Caco-2 (cell line): Measurements from ENCODE around the gene CASTOR2. TPM values are rescaled to one million over a fixed set of nuclear protein-coding genes. Genes with fewer than 3 reads are reported as not detected.
"Not testable (repeated sequence)": the region's sequence is repeated elsewhere in the genome, so short reads cannot be mapped to it uniquely, and the experiment has no call there.

Experiments
- BruUV-seq: library from RNA; stranded (reverse); fragments of 400-500 nt; replicated peaks from 2 replicates; lab custom pipeline; 2021; lab: Mats Ljungman, UMichigan
- CTCF ChIA-PET: fragments of 300-600 bp; sonication (Branson Sonifier 250); formaldehyde crosslinking; loops from one replicate; lab custom pipeline; 2022; ENCODE audit warnings: antibody characterized with exemption; lab: Charles Lee
- POLR2A ChIA-PET: fragments of 300-600 bp; sonication (Branson Sonifier 250); formaldehyde crosslinking; loops from one replicate; lab custom pipeline; 2022; ENCODE audit warnings: antibody characterized with exemption; lab: Charles Lee
- DNase-seq, 2 experiments: peaks; one replicate each; pipeline versions ENCODE4 v3.0.0 to v3.0.0-alpha.2; 2020 to 2022
- H3K27me3 ChIP-seq: replicated peaks from 2 replicates; pipeline ENCODE4 v1.6.0; 2011; ENCODE audit warnings: low read length; ENCODE audit not compliant: control insufficient read depth, insufficient read depth
- H3K36me3 ChIP-seq: 2 replicates; pipeline ENCODE4 v1.5.1; 2011; ENCODE audit warnings: low read length; ENCODE audit not compliant: control insufficient read depth, insufficient read depth
- H3K4me1 ChIP-seq: fragments of 250-450 bp; sonication (Bioruptor Pico); 2 replicates; pipeline ENCODE4 v1.5.1; 2020; ENCODE audit warnings: mild to moderate bottlenecking
- H3K4me3 ChIP-seq: 2 replicates; pipeline ENCODE4 v1.5.1; 2011; ENCODE audit warnings: low read depth, mild to moderate bottlenecking, control low read depth, low read length
- H3K9me3 ChIP-seq: fragments of 250-450 bp; sonication (Bioruptor Pico); 2 replicates; pipeline ENCODE4 v1.5.1; 2020; ENCODE audit warnings: mild to moderate bottlenecking, moderate library complexity
- H3K27ac Mint-ChIP-seq: one replicate; pipeline ENCODE4 v1.8.0; 2022; ENCODE audit warnings: mixed read lengths; ENCODE audit not compliant: unreplicated experiment
- H3K27me3 Mint-ChIP-seq: one replicate; pipeline ENCODE4 v1.8.0; 2022; ENCODE audit warnings: mixed read lengths; ENCODE audit not compliant: insufficient read depth, unreplicated experiment
- H3K36me3 Mint-ChIP-seq: one replicate; pipeline ENCODE4 v1.8.0; 2022; ENCODE audit warnings: mild to moderate bottlenecking, mixed read lengths; ENCODE audit not compliant: insufficient read depth, unreplicated experiment
- H3K4me1 Mint-ChIP-seq: one replicate; pipeline ENCODE4 v1.8.0; 2022; ENCODE audit warnings: low read depth, mixed read lengths; ENCODE audit not compliant: unreplicated experiment
- H3K4me3 Mint-ChIP-seq: one replicate; pipeline ENCODE4 v1.8.0; 2022; ENCODE audit warnings: mild to moderate bottlenecking, moderate library complexity, mixed read lengths; ENCODE audit not compliant: unreplicated experiment
- H3K9me3 Mint-ChIP-seq: one replicate; pipeline ENCODE4 v1.8.0; 2022; ENCODE audit warnings: mixed read lengths; ENCODE audit not compliant: unreplicated experiment
- CTCF ChIP-seq, 2 experiments: fragments of 200-600 bp in 1 of 2; IDR thresholded peaks; 1 replicate in 1 of 2; 2 replicates in 1 of 2; pipeline versions ENCODE4 v1.5.1 to v1.8.0; 2011 to 2022; ENCODE audit warnings: antibody characterized with exemption in 1 of 2, control low read depth in 1 of 2, inconsistent platforms in 1 of 2, low read depth in 1 of 2, low read length in 1 of 2, mild to moderate bottlenecking in 1 of 2, moderate library complexity in 1 of 2; ENCODE audit not compliant: insufficient read depth in 1 of 2, severe bottlenecking in 1 of 2, unreplicated experiment in 1 of 2
- intact Hi-C: fragments of 100-400 bp; cut with micrococcal nuclease; formaldehyde crosslinking; loops from one replicate; pipeline ENCODE4 v1.10.0; 2022; ENCODE audit not compliant: unreplicated experiment
- total RNA-seq: library from RNA; stranded (reverse); gene quantifications from 2 replicates; pipeline ENCODE4 v1.2.3, GENCODE V29; 2022

The CASTOR2 gene
- total RNA-seq, 1 experiment from 2014 or later, result 45.6 TPM

GRCh38 chr7:75066521-75066920, 102.0 kb downstream of the CASTOR2 start:
- Mint-ChIP-seq H3K27ac (no peak overlapping the region), H3K9me3 (no peaks in the 10 kb centered on the region), H3K27me3 (no peaks in the 10 kb centered on the region), H3K4me3 (no peak overlapping the region), H3K4me1 (no peaks in the 10 kb centered on the region), H3K36me3 (peaks cover 82% of the 10 kb centered on the region)
- no peak for TF ChIP-seq CTCF (IDR thresholded peaks at IDR 0.05; ENCODE audit: insufficient read depth in 1 of 2, low read depth in 1 of 2, low read length in 1 of 2, severe bottlenecking in 1 of 2, unreplicated experiment in 1 of 2)
- intact Hi-C loops, result no loop called here
- DNase-seq, result no peak
- no TSS peak for BruUV-seq
- H3K4me3 ChIP-seq, result no peak overlapping the region
- CTCF ChIA-PET, result no interaction called here
- H3K9me3 ChIP-seq, result no peaks in the 10 kb centered on the region
- no peaks in the 10 kb centered on the region for H3K27me3 ChIP-seq
- POLR2A ChIA-PET, result no interaction called here
- H3K36me3 ChIP-seq, result peaks cover 3% of the 10 kb centered on the region
- H3K4me1 ChIP-seq, result no peaks in the 10 kb centered on the region

- intact Hi-C loops, result no loop called here
- Mint-ChIP-seq H3K36me3 (peaks cover 28% of the 10 kb centered on the region), H3K27ac (peak overlapping the region; percentile 100), H3K9me3 (no peaks in the 10 kb centered on the region), H3K27me3 (no peaks in the 10 kb centered on the region), H3K4me1 (no peaks in the 10 kb centered on the region), H3K4me3 (peak overlapping the region; percentile 100)
- Histone ChIP-seq H3K4me1 (peaks cover 7% of the 10 kb centered on the region; the same call in 1 of the 2 replicates), H3K27me3 (no peaks in the 10 kb centered on the region), H3K36me3 (no peaks in the 10 kb centered on the region), H3K4me3 (peak overlapping the region; percentile 94), H3K9me3 (no peaks in the 10 kb centered on the region)
- ChIA-PET CTCF (no interaction called here), POLR2A (interaction anchor here (0.6 kb wide), 1 partner anchor 461 kb away, joined by 3 read pairs; no protein-coding TSS in a partner anchor)
- no peak for TF ChIP-seq CTCF (IDR thresholded peaks at IDR 0.05; ENCODE audit: insufficient read depth in 1 of 2, low read depth in 1 of 2, low read length in 1 of 2, severe bottlenecking in 1 of 2, unreplicated experiment in 1 of 2)
- DNase-seq, result no peak
- BruUV-seq, result TSS peak; percentile 74
Observed at GRCh38 chr7:75072981-75073283, 108.4 kb downstream of the CASTOR2 start.

GRCh38 chr7:75074262-75074641, 109.7 kb downstream of the CASTOR2 start:
- H3K27me3 Mint-ChIP-seq, H3K4me1 Mint-ChIP-seq, H3K4me1 ChIP-seq, DNase-seq, H3K27me3 ChIP-seq, H3K9me3 ChIP-seq, CTCF ChIA-PET, POLR2A ChIA-PET, H3K9me3 Mint-ChIP-seq, intact Hi-C loops, H3K36me3 ChIP-seq: not testable (repeated sequence)
- H3K4me3 ChIP-seq, result peak overlapping the region; percentile 94
- TSS peak; percentile 68 for BruUV-seq
- Mint-ChIP-seq H3K36me3 (peaks cover 16% of the 10 kb centered on the region), H3K27ac (peak overlapping the region; percentile 100), H3K4me3 (peak overlapping the region; percentile 100)

Other genes with a start within 250 kb of the CASTOR2 start
- gene NCF1, start 190.7 kb upstream of the CASTOR2 start, total RNA-seq, result 0.23 TPM in 1 of 2 replicates, not detected in the other
- gene GTF2IRD2, start 113.1 kb upstream of the CASTOR2 start, total RNA-seq, result 8.7 and 11.2 TPM in 2 replicates
- 62.4 and 63.9 TPM in 2 replicates for gene RCC1L, start 109.1 kb downstream of the CASTOR2 start, total RNA-seq
- gene GTF2IRD2B, start 127.9 kb downstream of the CASTOR2 start, total RNA-seq, result 20.0 and 23.5 TPM in 2 replicates